GM21526 (cell line): Measurements from ENCODE around the gene FN1.

Experiments used
- ATAC-seq: cut with Tn5 transposase; IDR thresholded peaks from one replicate; pipeline ENCODE4 v1.9.1; 2021; ENCODE audit warnings: moderate library complexity; ENCODE audit not compliant: unreplicated experiment, low FRiP score

FN1 gene

DNA sequence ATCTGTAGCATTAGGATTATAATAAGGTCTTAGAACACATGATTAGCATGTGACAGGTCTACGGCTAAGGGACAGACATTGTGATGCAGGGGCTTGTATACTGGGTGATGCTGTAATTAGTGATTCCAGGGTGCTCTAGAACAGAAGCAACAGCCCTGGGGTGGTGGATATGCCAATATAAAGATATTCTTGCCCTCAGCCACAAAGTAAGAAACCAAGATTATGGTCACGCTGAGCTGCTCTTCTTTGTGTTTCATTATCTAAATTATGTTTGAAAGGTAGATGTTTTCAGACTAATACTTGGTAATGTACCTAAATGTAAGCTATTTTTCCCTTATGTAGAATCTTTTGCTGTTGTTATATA is 45.3 kb downstream of the FN1 start:
- no peak for ATAC-seq

- no peak for ATAC-seq
Observed at GRCh38 chr2:215388002-215388728, 47.7 kb downstream of the FN1 start.

GRCh38 chr2:215386566-215386965 is 49.3 kb downstream of the FN1 start:
- ATAC-seq, result no peak

DNA sequence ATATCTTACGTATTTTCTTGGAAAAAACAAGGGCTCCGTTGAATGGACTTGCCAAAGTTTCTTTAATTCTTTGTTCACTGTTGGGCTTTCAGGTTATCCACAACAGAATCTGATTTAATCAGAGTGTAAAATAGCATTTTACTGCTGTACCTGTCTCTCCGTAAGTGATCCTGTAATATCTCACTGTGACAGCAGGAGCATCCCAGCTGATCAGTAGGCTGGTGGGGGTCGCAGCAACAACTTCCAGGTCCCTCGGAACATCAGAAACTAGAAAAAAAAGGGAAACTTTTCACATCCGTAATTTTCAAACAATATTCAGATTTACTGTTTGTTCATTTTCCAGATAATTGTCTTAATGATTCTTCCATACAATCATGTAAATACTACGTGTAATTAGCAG is 51.2 kb downstream of the FN1 start:
- ATAC-seq, result no peak

GRCh38 chr2:215383652-215384279 is 52.1 kb downstream of the FN1 start:
- ATAC-seq, result no peak

DNA sequence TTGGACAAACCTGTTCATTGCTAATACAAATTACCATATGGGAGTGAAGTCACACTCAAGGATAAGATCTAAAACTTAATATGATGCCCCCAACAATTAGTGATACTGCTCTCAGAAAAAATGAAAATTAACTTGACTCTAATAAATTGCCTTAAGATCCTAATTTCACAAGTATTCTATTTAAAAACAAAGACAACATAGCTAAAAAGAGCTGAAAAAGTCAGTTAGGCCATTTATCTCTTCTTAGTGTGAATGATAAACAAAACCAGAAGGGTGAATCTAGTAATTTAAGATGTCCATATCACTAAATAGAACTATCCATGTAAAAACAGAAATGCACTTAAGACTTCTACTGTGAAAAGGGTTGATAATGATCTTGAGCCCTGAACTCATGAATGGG is 53.4 kb downstream of the FN1 start:
- no peak for ATAC-seq

DNA sequence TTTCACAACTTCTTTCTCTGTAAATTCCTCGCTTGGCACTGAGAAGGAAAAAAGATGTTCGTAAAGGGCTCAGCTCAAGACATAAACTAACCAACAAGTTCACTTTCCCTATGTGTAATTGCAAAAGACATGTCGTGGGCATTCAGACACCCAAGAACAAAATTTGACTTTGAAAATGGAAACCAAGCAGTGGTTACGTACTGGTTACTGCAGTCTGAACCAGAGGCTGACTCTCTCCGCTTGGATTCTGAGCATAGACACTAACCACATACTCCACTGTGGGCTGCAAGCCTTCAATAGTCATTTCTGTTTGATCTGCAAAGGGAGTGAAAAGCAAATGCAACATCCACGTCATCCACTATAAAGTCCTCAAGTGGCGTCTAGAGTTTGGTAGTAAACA is 53.9 kb downstream of the FN1 start:
- no peak for ATAC-seq

DNA sequence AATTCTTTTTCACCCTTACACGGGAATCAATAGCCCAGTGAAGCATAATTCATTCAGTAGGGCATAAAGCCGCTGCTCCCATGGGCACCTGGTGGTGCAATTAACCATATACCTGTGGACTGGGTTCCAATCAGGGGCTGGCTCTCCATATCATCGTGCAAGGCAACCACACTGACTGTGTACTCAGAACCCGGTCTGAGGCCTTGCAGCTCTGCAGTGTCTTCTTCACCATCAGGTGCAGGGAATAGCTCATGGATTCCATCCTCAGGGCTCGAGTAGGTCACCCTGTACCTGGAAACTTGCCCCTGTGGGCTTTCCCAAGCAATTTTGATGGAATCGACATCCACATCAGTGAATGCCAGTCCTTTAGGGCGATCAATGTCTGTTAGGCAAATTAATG is 55.2 kb downstream of the FN1 start:
- no peak for ATAC-seq

GRCh38 chr2:215379948-215380347 is 55.9 kb downstream of the FN1 start:
- ATAC-seq, result no peak

- ATAC-seq, result no peak
Observed at GRCh38 chr2:215379039-215379438, 56.8 kb downstream of the FN1 start.

DNA sequence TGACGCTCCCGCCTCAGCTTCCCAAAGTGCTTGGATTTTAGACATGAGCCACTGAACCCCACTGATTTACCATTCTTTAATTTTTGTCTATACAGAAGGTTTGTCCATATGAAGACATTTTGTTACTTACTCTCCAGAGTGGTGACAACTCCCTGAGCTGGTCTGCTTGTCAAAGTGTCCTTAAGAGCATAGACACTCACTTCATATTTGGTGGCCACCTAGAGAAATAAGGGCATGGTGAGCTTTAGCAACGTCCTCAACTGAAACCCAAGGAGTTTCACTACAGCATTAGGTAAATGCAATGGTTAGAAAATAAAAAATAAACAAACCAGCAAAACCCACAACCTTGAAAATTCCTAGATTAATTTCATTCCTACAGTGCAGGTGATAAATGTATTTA is 57.8 kb downstream of the FN1 start:
- ATAC-seq, result no peak

DNA sequence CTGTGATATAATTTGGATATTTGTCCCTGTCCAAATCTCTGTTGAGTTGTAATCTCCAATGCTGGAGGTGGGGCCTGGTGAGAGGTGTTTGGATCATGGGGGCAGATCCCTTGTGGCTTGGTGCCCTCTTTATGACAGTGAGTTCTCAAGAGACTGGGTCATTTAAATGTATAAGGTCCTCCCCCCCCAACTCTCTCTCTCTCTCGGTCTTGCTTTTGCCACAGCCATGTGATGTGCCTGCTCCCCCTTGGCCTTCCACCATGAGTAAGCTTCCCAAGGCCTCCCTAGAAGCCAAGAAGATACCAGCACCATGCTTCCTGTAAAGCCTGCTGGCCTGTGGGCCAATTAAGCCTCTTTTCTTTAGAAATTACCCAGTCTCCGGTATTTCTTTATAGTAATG is 58.6 kb downstream of the FN1 start:
- ATAC-seq, result no peak

DNA sequence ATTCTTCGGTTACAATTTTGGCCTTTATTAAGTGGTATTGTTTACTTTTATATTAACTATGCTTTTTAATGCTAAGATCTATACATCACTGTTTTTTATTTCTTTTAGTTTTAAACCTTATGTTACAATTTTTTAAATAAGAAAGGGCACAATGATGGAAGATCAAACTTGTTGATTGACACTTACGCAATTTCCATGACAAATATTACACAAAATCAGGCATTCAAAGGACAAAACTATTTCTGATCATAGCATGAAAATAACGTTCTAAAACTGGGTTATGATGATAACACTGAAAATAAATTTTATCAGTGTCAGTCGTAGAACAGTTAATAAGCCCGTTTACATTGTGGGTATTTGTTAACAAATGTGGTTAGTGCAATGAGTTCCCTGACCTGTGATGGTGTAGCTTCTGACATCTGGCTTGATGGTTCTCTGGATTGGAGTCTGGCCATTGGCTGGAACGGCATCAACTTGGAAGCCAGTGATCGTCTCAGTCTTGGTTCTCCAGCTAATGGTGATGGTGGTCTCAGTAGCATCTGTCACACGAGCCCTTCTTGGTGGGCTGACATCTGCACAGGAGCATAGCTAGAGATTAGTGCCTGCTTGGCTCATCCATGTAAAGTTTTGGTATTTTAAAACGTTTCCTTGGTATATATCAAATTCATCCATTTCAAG is 59.6 kb downstream of the FN1 start:
- no peak for ATAC-seq

GRCh38 chr2:215375467-215375830 is 60.4 kb downstream of the FN1 start:
- no peak for ATAC-seq

GRCh38 chr2:215374642-215375466 is 61.0 kb downstream of the FN1 start:
- ATAC-seq, result no peak

DNA sequence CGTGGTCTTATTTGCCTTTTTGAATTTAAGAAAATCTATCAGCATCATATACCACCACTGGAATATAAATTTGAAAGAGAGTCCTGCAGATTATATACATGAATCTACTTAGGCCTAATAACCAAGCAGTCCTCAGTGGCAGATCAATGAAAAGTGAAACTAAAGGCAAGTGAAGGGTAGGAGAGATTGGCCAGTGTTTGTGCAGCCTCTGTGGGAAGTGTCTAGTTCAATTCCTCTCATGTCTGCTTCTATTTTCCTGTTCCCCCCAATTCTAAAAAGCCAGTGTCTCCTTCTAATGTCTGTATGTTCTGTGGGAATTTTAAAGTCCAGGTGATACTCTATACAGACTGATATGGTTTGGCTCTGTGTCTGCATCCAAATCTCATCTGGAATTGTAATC is 61.9 kb downstream of the FN1 start:
- ATAC-seq, result no peak

- no peak for ATAC-seq
Observed at GRCh38 chr2:215372968-215373649, 62.8 kb downstream of the FN1 start.

GRCh38 chr2:215371915-215372897 is 63.7 kb downstream of the FN1 start:
- no peak for ATAC-seq

GRCh38 chr2:215370112-215370965 is 65.5 kb downstream of the FN1 start:
- ATAC-seq, result no peak
